ENCODE measurements around the gene ZC3H7B. TPM values are rescaled to one million over a fixed set of nuclear protein-coding genes. Genes with fewer than 3 reads are reported as not detected.

The ZC3H7B gene
- total and polyA plus RNA-seq, 2 experiments from 2014 or later, result 5.7 to 61.5 TPM

GRCh38 chr22:41408665-41409064, 107.3 kb downstream of the ZC3H7B start:
- H3K9me3 Mint-ChIP-seq, result no peaks in the 10 kb centered on the region; the same call in 2 of the 3 replicates
- Histone ChIP-seq H3K9me2 (ENCODE audit: insufficient read depth) (no peaks in the 10 kb centered on the region), H3K27ac (ENCODE audit: low read depth) (no peak overlapping the region), H2AFZ (no peak overlapping the region), H3K4me1 (ENCODE audit: insufficient read depth) (peaks cover 14% of the 10 kb centered on the region), H3F3A (replicated peaks; ENCODE audit: low read depth) (peaks cover 12% of the 10 kb centered on the region), H3K36me3 (ENCODE audit: insufficient read depth) (no peaks in the 10 kb centered on the region), H4K20me1 (replicated peaks; ENCODE audit: insufficient read depth) (no peaks in the 10 kb centered on the region), H3K4me2 (no peak overlapping the region), H3K79me2 (replicated peaks; ENCODE audit: insufficient read depth) (no peaks in the 10 kb centered on the region), H3K27me3 (ENCODE audit: insufficient read depth) (no peaks in the 10 kb centered on the region), H3K4me3 (no peak overlapping the region)
- H3K4me1 Mint-ChIP-seq, result peaks cover 14% of the 10 kb centered on the region
- H3K4me3 Mint-ChIP-seq, result no peak overlapping the region
- DNase-seq (ENCODE audit: low spot score) (no peak), ATAC-seq (no peak)
- H3K27ac Mint-ChIP-seq, result no peak overlapping the region
- TF ChIP-seq EZH2phosphoT487 (IDR thresholded peaks at IDR 0.05; ENCODE audit: unreplicated experiment), result no peak
- no peak for TF ChIP-seq EZH2 (IDR thresholded peaks at IDR 0.05; ENCODE audit: low read depth, unreplicated experiment)
- no peak for TF ChIP-seq JUNB (IDR thresholded peaks at IDR 0.05; ENCODE audit: unreplicated experiment)
- no peak for TF ChIP-seq CTCF (conservative IDR thresholded peaks at IDR 0.05; ENCODE audit: low read depth in 2 of 2)
- TF ChIP-seq POLR2AphosphoS5 (IDR thresholded peaks at IDR 0.05; ENCODE audit: low read depth), result no peak
- no peak for TF ChIP-seq STAT1 (IDR thresholded peaks at IDR 0.05; ENCODE audit: unreplicated experiment)
- TF ChIP-seq NANOG (IDR thresholded peaks at IDR 0.05; ENCODE audit: borderline replicate concordance), result no peak
- TF ChIP-seq ETS1 (IDR thresholded peaks at IDR 0.05), result no peak
- no peaks in the 10 kb centered on the region; the same call in 2 of the 3 replicates for H3K36me3 Mint-ChIP-seq (ENCODE audit: low read depth)
- peaks cover 13% of the 10 kb centered on the region for H3K27me3 Mint-ChIP-seq (ENCODE audit: insufficient read depth, low read depth, poor library complexity)

Small RNA genes lying within 50 kb of the gene (microRNA-seq; reads per million reads assigned to microRNA genes)
- not detected for gene MIR6889

Small RNA genes lying within 50 kb of the gene (small RNA-seq; reads per million reads assigned to genes)
- gene MIR6889 (ENCODE audit: low replicate concordance), result not detected
- gene RNU6-495P (ENCODE audit: low replicate concordance), result not detected

Other genes starting within 250 kb of the ZC3H7B start
- gene EP300, start 208.9 kb upstream of the ZC3H7B start, total RNA-seq (2014; rRNA removed; shearing (Covaris generic)), result 129 and 130 TPM in 2 replicates
- gene EP300, start 208.9 kb upstream of the ZC3H7B start, polyA plus RNA-seq (2016; fragmentation: Nextera tagmentation; extraction: Ambion mirVana), result 39.4 and 40.7 TPM in 2 replicates
- 23.4 and 27.1 TPM in 2 replicates for gene L3MBTL2, start 96.2 kb upstream of the ZC3H7B start, total RNA-seq (2014; rRNA removed; shearing (Covaris generic))
- gene L3MBTL2, start 96.2 kb upstream of the ZC3H7B start, polyA plus RNA-seq (2016; fragmentation: Nextera tagmentation; extraction: Ambion mirVana), result 12.7 and 13.9 TPM in 2 replicates
- gene CHADL, start 60.6 kb upstream of the ZC3H7B start, total RNA-seq (2014; rRNA removed; shearing (Covaris generic)), result 1.5 and 1.6 TPM in 2 replicates
- 0.70 TPM in 1 of 2 replicates, not detected in the other for gene CHADL, start 60.6 kb upstream of the ZC3H7B start, polyA plus RNA-seq (2016; fragmentation: Nextera tagmentation; extraction: Ambion mirVana)
- gene RANGAP1, start 15.3 kb upstream of the ZC3H7B start, total RNA-seq (2014; rRNA removed; shearing (Covaris generic)), result 133 and 141 TPM in 2 replicates
- 54.2 and 54.7 TPM in 2 replicates for gene RANGAP1, start 15.3 kb upstream of the ZC3H7B start, polyA plus RNA-seq (2016; fragmentation: Nextera tagmentation; extraction: Ambion mirVana)
- gene TEF, start 80.4 kb downstream of the ZC3H7B start, total RNA-seq (2014; rRNA removed; shearing (Covaris generic)), result 7.0 and 7.2 TPM in 2 replicates
- gene TEF, start 80.4 kb downstream of the ZC3H7B start, polyA plus RNA-seq (2016; fragmentation: Nextera tagmentation; extraction: Ambion mirVana), result 2.3 and 2.4 TPM in 2 replicates
- 43.0 and 47.2 TPM in 2 replicates for gene TOB2, start 145.3 kb downstream of the ZC3H7B start, total RNA-seq (2014; rRNA removed; shearing (Covaris generic))
- 26.7 and 27.3 TPM in 2 replicates for gene TOB2, start 145.3 kb downstream of the ZC3H7B start, polyA plus RNA-seq (2016; fragmentation: Nextera tagmentation; extraction: Ambion mirVana)
- gene PHF5A, start 167.2 kb downstream of the ZC3H7B start, total RNA-seq (2014; rRNA removed; shearing (Covaris generic)), result 108 and 115 TPM in 2 replicates
- gene PHF5A, start 167.2 kb downstream of the ZC3H7B start, polyA plus RNA-seq (2016; fragmentation: Nextera tagmentation; extraction: Ambion mirVana), result 49.4 and 52.4 TPM in 2 replicates
- 77.8 and 79.7 TPM in 2 replicates for gene ACO2, start 167.6 kb downstream of the ZC3H7B start, total RNA-seq (2014; rRNA removed; shearing (Covaris generic))
- 33.4 and 36.2 TPM in 2 replicates for gene ACO2, start 167.6 kb downstream of the ZC3H7B start, polyA plus RNA-seq (2016; fragmentation: Nextera tagmentation; extraction: Ambion mirVana)
- gene POLR3H, start 242.9 kb downstream of the ZC3H7B start, total RNA-seq (2014; rRNA removed; shearing (Covaris generic)), result 18.6 and 19.0 TPM in 2 replicates
- 26.5 and 28.7 TPM in 2 replicates for gene POLR3H, start 242.9 kb downstream of the ZC3H7B start, polyA plus RNA-seq (2016; fragmentation: Nextera tagmentation; extraction: Ambion mirVana)